Hepatocyte (in vitro differentiated cells): ENCODE measurements around the gene PLXND1.

ENCODE experiments used
- CTCF ChIP-seq: fragments of 200-600 bp; sonication (generic); IDR thresholded peaks from 2 replicates; pipeline ENCODE4 v1.5.1; 2016; ENCODE audit warnings: antibody characterized with exemption, mild to moderate bottlenecking; ENCODE audit not compliant: poor library complexity
- EZH2 ChIP-seq: fragments of 200-600 bp; sonication (generic); IDR thresholded peaks from 2 replicates; pipeline ENCODE4 v1.6.1; 2016; ENCODE audit warnings: antibody characterized with exemption, mild to moderate bottlenecking, borderline replicate concordance

- TF ChIP-seq CTCF (no peak), EZH2 (no peak)
These were observed 2.3 kb downstream of the PLXND1 start for GRCh38 chr3:129603991-129604749.
